ENCODE results near the gene IGFBPL1. TPM values are rescaled to one million over a fixed set of nuclear protein-coding genes. Genes with fewer than 3 reads are reported as not detected.

Gene IGFBPL1
- polyA plus RNA-seq, 3 donors: not detected

- intact Hi-C loops (cut with micrococcal nuclease): no loop called here
- no peaks in the 10 kb centered on the region for H4K20me1 ChIP-seq (ENCODE audit: insufficient read depth, low read length)
- H3K4me3 ChIP-seq (replicated peaks in 1 of 3; ENCODE audit: low read depth in 2 of 3, low read length in 3 of 3): no peak overlapping the region
- Mint-ChIP-seq H3K4me1 (no peaks in the 10 kb centered on the region), H3K9me3 (no peaks in the 10 kb centered on the region), H3K4me3 (no peak overlapping the region), H3K27ac (no peak overlapping the region), H3K36me3 (no peaks in the 10 kb centered on the region), H3K27me3 (ENCODE audit: low read depth in 3 of 3) (peaks cover 0 to 5% (median 3%) of the 10 kb centered on the region in 3 donors)
- H3K27me3 ChIP-seq (ENCODE audit: control insufficient read depth in 2 of 2, insufficient read depth in 2 of 2, low read length in 2 of 2): no peaks in the 10 kb centered on the region
- no peak overlapping the region for H3K4me2 ChIP-seq (replicated peaks; ENCODE audit: extremely low read depth, low read length, poor library complexity, severe bottlenecking)
- TF ChIP-seq CTCF (IDR thresholded peaks at IDR 0.05): no peak
- H3K79me2 ChIP-seq (ENCODE audit: insufficient read depth, low read length): no peaks in the 10 kb centered on the region
- no peak overlapping the region for H3K27ac ChIP-seq (ENCODE audit: low read depth in 1 of 2, low read length in 2 of 2)
- WGBS (ENCODE audit: insufficient coverage): 88% methylated on average over 5 of the region's 7 CpGs
- no peaks in the 10 kb centered on the region for H3K9me3 ChIP-seq (replicated peaks in 1 of 2; ENCODE audit: control insufficient read depth in 1 of 2, insufficient read depth in 1 of 2, low read length in 2 of 2)
- no peaks in the 10 kb centered on the region for H3K4me1 ChIP-seq (ENCODE audit: control insufficient read depth in 1 of 2, insufficient read depth in 2 of 2, low read length in 2 of 2)
- no peaks in the 10 kb centered on the region for H3K36me3 ChIP-seq (replicated peaks in 1 of 2; ENCODE audit: control insufficient read depth in 1 of 2, insufficient read depth in 2 of 2, low read length in 2 of 2)
- DNase-seq: no peak
- H2AFZ ChIP-seq (ENCODE audit: insufficient read depth, low read depth, low read length, poor library complexity, severe bottlenecking): no peak overlapping the region
- no peak overlapping the region for H3K9ac ChIP-seq (ENCODE audit: insufficient read depth, low read length, poor library complexity, severe bottlenecking)
These were observed 11.0 kb downstream of the IGFBPL1 start for GRCh38 chr9:38413283-38413682.

- no peak overlapping the region for H3K4me2 ChIP-seq (replicated peaks; ENCODE audit: extremely low read depth, low read length, poor library complexity, severe bottlenecking)
- DNase-seq: no peak
- Mint-ChIP-seq H3K9me3 (no peaks in the 10 kb centered on the region), H3K4me1 (no peaks in the 10 kb centered on the region), H3K27me3 (ENCODE audit: low read depth in 3 of 3) (peaks cover 0 to 5% (median 3%) of the 10 kb centered on the region in 3 donors), H3K4me3 (no peak overlapping the region), H3K36me3 (no peaks in the 10 kb centered on the region), H3K27ac (no peak overlapping the region)
- 60% methylated on average over 6 of the region's 6 CpGs for WGBS (ENCODE audit: insufficient coverage)
- no peaks in the 10 kb centered on the region for H3K9me3 ChIP-seq (replicated peaks in 1 of 2; ENCODE audit: control insufficient read depth in 1 of 2, insufficient read depth in 1 of 2, low read length in 2 of 2)
- H3K36me3 ChIP-seq (replicated peaks in 1 of 2; ENCODE audit: control insufficient read depth in 1 of 2, insufficient read depth in 2 of 2, low read length in 2 of 2): no peaks in the 10 kb centered on the region
- no peak overlapping the region for H2AFZ ChIP-seq (ENCODE audit: insufficient read depth, low read depth, low read length, poor library complexity, severe bottlenecking)
- H4K20me1 ChIP-seq (ENCODE audit: insufficient read depth, low read length): no peaks in the 10 kb centered on the region
- no peak overlapping the region for H3K4me3 ChIP-seq (replicated peaks in 1 of 3; ENCODE audit: low read depth in 2 of 3, low read length in 3 of 3)
- no peaks in the 10 kb centered on the region for H3K4me1 ChIP-seq (ENCODE audit: control insufficient read depth in 1 of 2, insufficient read depth in 2 of 2, low read length in 2 of 2)
- H3K79me2 ChIP-seq (ENCODE audit: insufficient read depth, low read length): no peaks in the 10 kb centered on the region
- TF ChIP-seq CTCF (IDR thresholded peaks at IDR 0.05): no peak
- intact Hi-C loops (cut with micrococcal nuclease): no loop called here
- H3K27ac ChIP-seq (ENCODE audit: low read depth in 1 of 2, low read length in 2 of 2): no peak overlapping the region
- H3K27me3 ChIP-seq (ENCODE audit: control insufficient read depth in 2 of 2, insufficient read depth in 2 of 2, low read length in 2 of 2): no peaks in the 10 kb centered on the region
- H3K9ac ChIP-seq (ENCODE audit: insufficient read depth, low read length, poor library complexity, severe bottlenecking): no peak overlapping the region
These were observed 11.5 kb downstream of the IGFBPL1 start for GRCh38 chr9:38412751-38413150.
